Transverse colon (tissue), 4 donors: Measurements from ENCODE around the gene NOB1.

Experiments
- POLR2A ChIP-seq: fragments of 450-650 bp; IDR thresholded peaks from one replicate; pipeline ENCODE4 v1.6.1; 2016; ENCODE audit warnings: antibody characterized with exemption, mild to moderate bottlenecking, moderate library complexity
- POLR2AphosphoS5 ChIP-seq, 3 donors: sonication (generic); formaldehyde crosslinking; IDR thresholded peaks; one replicate each; pipeline ENCODE4 v1.6.1; 2016; ENCODE audit warnings: antibody characterized with exemption in 3 of 3
- TF ChIP-seq, protein P1 (sequence below), 5 experiments: fragments of 200-600 bp in 3 of 5; fragments of 450-650 bp in 2 of 5; sonication (generic) in 3 of 5; IDR thresholded peaks; 1 replicate in 2 of 5; 2 replicates in 3 of 5; pipeline ENCODE4 v1.5.1; 2016 to 2017; ENCODE audit warnings: antibody characterized with exemption in 5 of 5, inconsistent platforms in 3 of 5, mild to moderate bottlenecking in 2 of 5, moderate library complexity in 1 of 5

GRCh38 chr16:69703638-69704037 lies 51.1 kb downstream of the NOB1 start:
- TF ChIP-seq, protein P1, sequence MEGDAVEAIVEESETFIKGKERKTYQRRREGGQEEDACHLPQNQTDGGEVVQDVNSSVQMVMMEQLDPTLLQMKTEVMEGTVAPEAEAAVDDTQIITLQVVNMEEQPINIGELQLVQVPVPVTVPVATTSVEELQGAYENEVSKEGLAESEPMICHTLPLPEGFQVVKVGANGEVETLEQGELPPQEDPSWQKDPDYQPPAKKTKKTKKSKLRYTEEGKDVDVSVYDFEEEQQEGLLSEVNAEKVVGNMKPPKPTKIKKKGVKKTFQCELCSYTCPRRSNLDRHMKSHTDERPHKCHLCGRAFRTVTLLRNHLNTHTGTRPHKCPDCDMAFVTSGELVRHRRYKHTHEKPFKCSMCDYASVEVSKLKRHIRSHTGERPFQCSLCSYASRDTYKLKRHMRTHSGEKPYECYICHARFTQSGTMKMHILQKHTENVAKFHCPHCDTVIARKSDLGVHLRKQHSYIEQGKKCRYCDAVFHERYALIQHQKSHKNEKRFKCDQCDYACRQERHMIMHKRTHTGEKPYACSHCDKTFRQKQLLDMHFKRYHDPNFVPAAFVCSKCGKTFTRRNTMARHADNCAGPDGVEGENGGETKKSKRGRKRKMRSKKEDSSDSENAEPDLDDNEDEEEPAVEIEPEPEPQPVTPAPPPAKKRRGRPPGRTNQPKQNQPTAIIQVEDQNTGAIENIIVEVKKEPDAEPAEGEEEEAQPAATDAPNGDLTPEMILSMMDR (IDR thresholded peaks at IDR 0.05): no peak
- TF ChIP-seq POLR2A: no peak
- no peak for TF ChIP-seq POLR2AphosphoS5 (IDR thresholded peaks at IDR 0.05)
